Forelimb muscle (tissue), 1 donor: Measurements from ENCODE around the gene KRT36. TPM values are rescaled to one million over a fixed set of nuclear protein-coding genes. Genes with fewer than 3 reads are reported as not detected.

Experiments
- DNase-seq: peaks from one replicate; pipeline ENCODE4 v3.0.0-alpha.2; 2013; ENCODE audit warnings: low read depth
- polyA plus RNA-seq: library from polyadenylated mRNA; unstranded; fragments of 120-200 nt; gene quantifications from one replicate; pipeline ENCODE4 v1.2.1, GENCODE V29; 2013; ENCODE audit not compliant: insufficient read length

The KRT36 gene
- polyA plus RNA-seq, 1 donor, result not detected

DNA sequence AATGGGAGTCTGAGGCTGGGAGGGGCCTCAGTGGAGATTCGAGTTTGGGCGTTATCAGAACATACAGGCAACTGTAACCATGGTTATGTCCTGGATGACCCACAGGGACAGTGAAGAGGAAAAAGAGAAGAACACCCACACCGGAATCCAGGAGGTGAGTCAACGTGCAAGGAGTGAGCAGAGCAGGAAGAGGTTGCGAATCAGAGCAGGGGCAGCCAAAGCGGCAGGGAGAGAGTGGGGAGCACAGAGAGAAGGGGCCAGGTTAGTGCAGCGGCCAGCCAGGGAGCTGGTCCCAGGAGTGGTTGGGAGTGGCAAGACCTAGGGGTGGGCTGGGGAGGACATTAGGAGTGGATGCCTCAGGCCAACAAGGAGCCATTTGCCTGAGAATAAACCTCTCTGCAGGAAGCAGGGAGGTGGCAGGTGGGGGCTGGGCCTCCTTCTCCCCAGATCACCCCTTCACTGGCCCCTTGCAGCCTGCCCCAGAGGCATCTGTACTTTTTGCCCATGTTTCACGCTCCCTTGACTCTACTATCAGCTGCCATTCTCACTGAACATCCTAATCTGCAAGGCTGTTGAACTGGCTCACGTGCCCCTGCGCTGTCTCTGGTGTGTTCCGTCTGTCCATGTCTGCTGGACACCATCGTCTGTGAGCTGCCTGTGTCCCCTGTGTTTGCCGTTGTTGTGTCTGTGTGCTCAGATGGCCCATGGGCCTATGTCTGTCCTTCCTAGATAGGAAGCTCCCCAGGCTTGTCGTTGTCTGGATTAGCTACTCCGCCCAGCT lies 10.6 kb upstream of the KRT36 start:
- no peak for DNase-seq

DNA sequence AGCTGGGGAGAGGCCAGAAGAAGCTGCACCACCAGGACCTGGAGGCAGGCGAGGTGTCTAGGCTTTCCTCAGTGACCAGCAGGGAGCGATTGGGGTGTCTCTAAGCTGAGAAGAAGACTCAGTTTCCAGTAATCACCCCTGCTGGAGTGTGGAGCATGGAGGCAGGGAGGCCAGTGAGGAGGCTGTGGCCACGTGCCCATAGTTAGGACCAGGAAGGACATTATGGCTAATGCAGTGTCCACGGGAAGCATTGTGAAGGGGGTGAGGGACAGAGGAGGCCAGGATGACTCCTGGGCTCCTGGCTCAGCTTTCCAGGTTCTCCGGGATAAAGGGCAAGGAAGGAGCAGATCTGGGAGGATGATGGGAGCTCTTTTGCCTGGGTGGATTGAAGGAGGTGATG lies 10.0 kb upstream of the KRT36 start:
- DNase-seq, result no peak

DNA sequence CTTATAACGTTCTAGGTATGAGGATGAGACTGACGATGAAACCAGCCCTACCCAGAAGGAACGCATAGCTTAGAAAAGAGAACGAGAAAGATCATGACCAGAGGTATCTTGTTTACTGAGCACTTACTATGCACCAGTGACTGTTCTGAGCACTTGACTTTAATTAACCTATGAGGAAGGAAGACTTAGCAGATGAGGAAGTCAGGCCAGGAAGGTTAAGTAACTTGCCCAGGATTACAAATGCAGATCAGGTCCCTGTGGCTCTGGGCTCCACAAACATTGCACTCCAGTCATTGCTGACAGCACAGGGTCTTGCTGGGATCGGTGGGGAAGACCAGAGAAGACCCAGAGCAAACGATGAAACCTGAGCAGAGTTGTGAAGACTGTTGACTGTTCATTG lies 8.6 kb upstream of the KRT36 start:
- DNase-seq, result no peak

DNA sequence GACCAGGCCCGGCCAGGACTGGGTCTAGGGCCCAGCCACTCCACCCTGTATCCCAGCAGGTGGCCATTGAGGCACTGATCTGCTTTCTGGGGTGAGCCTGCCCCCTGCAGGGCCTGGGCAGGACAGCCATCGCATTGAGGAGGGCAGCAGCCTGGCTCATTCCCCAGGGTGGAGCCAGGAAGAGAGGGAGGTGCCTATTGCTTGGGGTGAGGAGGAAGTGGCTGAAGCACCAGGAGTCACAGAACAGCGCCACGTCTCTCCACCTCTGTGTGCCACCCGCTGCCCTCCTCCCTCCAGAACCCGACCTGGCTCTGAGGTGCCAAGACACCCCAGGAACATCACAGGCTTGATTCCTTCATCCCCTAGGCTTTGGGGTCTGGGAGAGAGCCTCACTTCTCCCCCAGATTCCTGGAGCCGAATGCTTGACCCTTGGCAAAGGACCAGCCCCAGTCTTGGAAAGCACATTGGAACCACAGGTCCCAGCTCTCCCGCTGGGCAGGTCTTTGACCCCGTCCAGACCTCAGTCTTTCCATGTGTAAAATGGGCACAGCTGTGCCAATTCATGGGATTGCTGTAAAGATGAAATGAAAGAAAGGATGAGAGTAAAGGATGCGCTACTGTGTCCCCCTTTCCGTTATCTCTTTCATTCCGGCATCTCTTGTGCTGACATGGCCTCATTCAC lies 7.2 kb upstream of the KRT36 start:
- DNase-seq, result no peak

DNA sequence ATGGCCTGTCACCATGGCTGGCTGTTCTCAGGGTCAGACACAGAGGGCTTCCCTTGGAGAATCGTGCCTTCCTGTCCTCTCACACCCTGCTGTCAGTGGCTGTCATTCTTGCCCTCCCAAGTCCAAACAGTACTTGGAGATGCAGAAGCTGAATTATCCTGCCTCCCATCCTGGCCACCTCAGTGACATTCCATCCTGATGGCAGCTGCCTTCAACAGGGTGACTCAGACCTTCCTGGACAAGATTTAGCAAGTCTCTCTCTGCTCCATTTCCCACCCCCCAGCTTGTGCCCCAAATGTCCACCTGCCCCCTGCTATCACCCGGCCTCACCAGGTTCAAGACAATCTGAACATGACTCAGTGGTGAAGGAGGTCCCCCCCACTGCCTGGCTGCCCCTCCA lies 4.8 kb upstream of the KRT36 start:
- no peak for DNase-seq

DNA sequence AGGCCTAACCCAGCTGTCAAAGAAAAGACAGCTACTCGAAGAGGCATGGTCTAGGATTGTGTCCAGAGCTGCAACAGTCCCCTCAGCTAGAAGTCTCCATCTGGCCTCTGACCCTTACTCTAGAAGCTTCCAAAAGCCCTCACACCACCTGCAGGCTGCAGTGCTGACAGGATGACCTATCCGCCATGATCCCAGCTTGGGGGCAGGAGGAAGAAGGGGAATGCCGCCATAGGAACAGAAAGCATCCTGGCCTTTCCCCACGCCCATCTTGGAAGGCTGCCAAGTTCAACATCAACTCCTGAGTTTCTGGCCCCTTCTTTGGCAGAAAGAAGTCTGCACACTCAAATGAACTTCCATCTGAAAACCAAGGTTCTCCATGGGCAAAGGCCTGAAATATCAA lies 3.1 kb upstream of the KRT36 start:
- DNase-seq, result no peak

DNA sequence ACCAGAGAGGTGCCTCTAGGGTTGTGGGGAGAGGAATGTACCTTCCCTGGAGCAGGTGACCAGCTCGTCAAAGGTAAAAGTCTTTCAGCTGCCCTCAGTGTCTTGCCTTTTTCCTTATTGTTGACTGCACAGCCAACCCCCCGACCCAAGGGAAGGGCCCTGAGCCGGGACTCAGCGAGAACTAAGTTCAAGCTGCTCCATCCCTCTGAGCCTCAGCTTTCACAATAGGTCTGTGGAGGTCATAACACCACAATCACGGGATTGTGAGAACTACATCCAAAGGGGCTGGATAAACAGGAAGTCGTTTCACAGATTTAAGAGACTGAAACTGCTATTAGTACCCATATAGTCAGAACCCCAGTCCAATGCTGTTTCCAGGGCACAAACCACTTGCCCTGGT lies 2.6 kb upstream of the KRT36 start:
- no peak for DNase-seq

DNA sequence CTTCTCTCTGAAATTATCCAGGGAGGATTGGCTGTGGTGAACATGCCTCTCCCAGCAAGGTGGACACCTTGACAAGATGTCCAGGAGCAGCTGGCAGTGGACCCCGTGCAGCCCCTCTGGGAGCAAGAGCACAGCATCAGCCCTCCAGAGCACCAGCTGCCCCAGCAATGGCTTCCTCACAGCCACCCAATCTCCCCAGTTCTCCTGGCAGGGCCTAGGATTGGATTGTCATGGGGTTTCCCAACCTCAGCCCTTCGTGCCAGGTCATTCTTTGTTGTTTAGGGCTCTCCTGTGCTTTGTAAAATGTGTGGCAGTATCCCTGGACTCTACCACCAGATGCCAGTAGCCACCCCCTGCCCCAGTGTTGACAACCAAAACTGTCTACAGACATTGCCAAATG lies 1.8 kb upstream of the KRT36 start:
- DNase-seq, result no peak

DNA sequence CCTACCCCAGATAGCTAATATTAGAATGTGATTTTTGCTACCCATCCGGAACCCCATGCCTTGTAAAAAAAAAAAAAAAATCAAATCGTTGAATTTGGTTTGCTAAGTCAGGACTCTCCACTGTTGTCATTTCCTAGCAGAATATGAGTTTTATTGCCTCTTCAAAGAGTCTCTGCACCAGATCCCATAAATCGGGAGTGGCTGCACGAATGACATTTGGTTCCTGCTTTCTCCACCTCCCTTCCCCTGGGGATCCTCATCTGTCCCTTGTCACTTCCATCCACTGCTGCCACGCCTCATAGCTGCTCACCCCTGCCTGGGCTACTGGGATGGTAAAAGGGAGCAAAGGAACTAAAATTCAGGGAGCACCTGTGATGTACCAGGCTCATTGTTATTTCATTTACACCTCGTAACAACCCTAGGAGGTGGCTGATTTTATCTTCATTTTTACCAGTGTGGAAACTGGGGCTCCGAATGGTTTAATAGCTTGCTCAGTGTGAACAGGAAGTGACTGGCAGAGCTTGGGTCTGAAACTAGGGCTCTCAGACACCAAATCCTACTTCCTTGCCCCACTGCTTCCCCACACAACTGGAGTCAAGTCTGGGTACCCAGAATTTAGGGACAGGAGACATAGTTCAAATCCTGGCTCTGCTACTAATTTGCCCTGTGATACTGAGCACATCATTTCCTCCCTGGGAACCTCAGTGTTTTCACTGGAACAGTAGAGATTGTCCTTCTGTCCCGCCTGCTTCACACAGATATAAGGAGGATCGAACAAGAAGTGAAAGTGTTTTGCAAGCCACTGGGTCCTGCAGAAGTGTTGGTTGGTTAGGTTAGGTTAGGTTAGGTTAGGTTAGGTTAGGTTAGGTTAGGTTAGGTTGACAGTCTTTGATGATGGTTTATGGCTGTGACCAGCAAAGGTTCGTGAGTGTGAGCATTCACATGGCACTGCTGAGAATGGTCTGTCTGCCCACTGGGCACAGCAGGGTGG lies 585 bp upstream of the KRT36 start:
- DNase-seq, result no peak

DNA sequence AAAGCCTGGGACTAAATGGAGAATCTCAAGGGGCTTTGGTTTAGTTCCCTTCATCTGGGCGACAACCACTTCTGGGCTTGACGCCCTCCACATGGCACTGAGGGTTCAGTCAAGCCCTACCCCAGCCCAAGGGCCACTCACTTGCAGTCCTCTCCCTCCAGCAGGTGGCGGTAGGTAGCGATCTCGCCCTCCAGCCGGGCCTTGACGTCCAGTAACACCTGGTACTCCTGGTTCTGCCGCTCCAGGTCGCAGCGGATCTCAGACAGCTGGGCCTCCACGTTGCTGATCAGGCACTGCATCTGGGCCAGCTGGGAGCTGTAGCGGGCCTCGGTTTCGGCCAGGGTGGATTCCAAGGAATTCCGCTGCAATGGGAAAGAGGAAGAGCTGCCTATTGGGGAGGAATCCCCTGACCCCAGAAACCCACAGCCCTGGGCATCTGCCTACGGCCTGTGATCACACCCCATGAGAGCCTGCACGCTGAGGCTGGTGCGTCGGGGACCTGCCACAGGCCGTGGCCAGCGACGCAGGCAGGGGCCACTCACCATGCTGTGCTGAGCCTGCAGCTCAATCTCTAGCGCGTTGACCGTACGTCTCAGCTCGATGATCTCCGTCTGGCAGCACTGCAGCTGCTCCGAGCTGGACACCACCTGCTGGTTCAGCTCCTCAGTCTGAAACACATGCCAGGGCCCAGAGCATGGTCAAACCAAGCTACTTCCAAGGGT lies 2.7 kb downstream of the KRT36 start:
- DNase-seq, result no peak

DNA sequence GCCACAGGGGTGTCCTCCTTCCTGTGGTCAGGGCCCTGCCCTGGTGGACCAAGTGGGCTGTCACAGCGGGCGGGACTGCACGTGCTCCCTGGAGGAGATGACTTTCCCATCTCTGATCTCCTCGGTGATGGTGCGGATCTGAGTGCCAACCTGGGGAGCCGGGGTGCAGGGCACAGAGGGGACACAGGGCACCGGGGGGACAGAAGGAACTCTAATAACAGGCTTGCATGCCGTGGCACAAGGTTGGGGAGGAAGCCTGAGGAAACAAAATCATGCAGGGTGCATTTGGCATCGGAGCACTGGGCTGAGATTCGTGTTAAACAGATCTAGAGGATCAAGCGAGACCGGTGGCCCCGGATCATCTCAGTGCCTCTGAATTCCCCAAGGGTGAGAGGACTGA lies 3.4 kb downstream of the KRT36 start:
- no peak for DNase-seq

DNA sequence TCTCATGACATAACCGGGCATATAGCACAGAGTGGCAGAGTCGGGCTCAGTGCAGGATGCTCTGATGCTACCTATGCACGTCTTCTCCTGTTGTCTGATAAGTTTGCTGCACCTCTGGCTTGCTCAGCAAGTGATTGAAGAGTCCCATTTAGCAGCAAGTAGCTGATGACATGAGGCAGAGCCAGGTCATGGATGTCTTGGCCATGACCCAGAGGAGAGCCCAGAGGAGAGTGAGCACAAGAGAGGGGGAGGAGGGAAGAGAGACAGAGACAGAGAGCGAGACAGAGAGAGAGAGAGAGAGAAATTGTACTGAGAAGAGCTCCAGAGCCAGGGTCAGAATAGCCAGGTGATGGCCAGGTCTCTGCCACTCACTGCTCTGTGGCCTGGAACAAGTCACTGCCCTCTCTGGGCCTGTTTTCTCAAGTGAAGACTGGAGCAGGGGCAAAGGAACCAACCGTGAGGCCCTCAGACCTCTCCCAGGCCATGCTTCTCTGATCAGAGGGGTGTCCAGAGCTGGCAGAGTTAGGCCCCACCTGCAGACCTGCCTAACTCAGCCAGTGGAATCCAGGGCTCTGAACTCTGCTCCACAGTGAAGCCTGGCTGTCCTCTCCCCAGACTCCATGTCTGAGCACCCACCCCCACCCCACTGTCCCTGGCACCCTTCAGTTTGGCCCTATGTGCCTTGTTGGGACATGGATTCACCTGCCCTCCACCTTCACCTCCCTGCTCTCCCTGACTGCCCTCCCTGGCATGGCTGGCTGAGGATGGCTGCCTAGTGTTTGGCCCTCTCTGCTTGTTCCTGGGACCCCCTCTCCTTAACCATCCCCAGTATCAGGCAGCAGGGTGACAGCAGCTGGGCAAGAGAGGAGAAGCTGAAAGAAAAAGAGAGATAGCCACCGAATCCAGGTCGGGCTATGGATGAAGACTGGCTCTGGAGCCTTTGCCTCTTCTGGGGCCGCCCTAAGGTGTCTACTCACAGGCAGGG lies 4.5 kb downstream of the KRT36 start:
- no peak for DNase-seq

DNA sequence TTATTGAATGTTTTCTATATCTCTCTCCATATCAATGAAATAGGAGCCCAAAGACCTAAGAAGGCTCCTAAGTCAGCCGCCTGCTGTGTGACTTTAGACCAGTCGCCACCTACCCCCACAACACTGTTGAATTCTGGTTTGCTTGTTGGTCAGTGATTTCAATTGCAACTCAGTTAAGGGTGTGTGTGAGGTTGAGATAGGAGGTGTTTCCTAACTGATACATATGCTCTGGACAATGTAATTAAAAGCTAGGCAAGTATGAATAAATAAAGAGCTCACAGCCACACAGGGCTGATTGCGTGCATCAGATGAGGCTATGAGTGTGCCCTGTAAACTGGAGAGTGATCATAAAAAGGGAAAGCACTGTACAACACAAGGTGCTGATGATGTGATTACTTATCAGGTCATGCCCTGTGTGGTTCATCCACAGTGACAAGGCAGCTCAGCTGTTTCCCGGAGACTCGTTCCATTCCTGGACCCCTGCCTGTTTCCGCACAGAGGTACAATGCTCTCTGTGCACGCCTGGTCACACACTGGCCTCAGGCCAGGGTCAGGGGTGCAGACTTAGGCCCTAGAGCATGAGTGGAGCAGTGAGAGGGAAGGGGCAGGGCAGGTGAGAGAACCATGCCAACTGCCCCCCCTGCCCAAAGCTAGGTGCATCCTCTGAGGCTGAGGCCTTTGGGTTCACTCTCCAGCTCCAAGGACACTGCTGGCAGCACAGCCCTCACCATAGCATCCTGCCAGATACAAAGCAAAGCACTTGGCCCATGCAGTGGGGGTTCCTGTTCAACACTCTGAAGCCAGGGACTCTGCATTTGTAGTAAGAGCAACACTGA lies 5.5 kb downstream of the KRT36 start:
- no peak for DNase-seq

DNA sequence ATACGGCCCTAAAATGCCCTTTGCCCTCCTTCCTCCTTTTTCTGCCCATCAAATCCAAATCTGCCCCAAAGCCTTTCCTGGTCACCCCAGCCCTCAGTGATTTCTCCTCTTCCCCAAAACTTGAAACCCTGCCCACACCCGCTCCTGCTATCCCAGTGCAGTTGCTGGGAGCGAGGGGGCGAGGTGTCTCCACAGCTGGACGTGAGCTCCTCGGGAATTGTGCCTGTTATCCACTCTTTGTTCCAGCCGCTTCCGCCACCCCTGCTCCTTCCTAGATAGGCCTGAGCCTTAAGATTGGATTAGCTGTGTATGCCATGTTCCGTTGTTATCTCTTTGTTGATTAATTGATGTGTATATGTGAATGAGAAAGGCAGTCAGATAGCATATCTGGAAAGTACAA lies 6.2 kb downstream of the KRT36 start:
- no peak for DNase-seq

DNA sequence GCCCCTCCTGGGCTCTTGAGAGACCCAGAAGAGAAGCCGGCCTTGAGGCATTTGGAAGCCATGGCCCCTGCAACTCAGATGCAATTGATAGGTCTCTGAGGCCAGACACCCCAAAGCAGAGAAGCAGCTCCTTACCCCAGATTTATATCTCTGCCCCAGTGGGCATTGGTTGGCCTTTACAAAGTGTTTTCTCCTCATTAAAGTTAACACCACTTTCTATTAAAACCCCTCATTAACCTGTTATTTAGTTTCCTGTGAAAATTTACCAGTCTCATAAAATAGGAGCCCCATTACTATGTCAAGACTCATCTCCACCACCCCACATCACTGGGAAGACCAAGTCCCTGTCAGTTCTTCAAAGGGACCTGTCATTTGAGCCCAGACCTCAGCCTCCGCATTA lies 8.7 kb downstream of the KRT36 start, which contains the start of gene KRT35:
KRT35 (minus strand) TSS at position 116 of the 400 bp plus-strand sequence; CDS start at position 62, 54 bp downstream.
- no peak for DNase-seq

DNA sequence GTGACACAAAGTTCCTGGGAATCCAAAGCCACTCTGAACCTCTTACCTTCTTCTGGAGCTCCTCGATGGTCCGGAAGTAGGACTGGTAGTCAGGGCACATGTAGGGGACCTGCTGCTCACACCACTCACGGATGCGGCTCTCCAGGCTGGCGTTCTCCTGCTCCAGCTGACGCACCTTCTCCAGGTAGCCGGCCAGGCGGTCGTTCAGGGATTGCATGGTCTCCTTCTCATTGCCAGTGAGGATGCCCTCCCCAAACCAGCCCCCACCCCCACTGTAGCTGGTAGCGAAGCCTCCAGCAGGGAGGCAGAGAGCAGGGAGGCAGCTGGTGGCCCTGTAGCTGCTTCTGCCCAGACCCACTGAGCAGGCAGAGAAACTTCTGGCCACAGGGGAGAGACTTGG lies 9.1 kb downstream of the KRT36 start:
- DNase-seq, result no peak

DNA sequence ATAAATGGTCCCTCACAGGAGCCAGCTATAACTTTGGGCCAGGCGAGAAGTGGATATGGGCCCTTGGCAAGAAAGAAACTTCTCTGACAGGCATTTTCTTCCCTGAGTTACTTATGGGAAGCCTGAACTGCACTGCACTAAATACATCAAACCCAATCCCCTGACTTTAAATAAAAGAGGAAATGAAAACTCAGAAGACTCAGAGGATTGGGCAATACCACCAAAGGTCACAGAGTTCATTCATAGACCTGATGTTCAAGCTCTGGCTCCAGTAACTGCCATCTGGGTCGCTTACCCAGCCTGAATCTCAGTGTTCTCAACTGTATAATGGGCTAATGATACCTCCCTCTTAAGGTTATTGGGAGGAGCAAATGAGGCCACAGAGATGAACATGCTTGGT lies 9.6 kb downstream of the KRT36 start:
- no peak for DNase-seq

DNA sequence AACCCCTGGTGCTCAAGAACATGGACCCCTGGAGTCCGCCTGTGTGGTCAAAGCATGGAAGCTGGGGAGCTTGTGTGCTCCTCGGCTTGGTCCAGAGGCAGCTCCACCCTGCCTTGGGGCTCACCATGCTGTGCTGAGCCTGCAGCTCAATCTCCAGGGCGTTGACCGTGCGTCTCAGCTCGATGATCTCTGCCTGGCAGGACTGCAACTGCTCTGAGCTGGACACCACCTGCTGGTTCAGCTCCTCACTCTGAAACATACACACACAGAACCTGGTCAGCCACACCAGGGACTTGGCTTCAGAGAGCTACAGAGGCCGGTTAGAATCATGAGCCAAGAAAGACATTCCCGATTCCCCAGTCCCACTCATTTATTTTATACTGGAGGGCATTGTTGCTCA lies 11.5 kb downstream of the KRT36 start:
- DNase-seq, result no peak
